ENCODE data around the gene OR8B4.
"Not testable (repeated sequence)": the region's sequence is repeated elsewhere in the genome, so short reads cannot be mapped to it uniquely, and the experiment has no call there.

OR8B4 gene

DNA sequence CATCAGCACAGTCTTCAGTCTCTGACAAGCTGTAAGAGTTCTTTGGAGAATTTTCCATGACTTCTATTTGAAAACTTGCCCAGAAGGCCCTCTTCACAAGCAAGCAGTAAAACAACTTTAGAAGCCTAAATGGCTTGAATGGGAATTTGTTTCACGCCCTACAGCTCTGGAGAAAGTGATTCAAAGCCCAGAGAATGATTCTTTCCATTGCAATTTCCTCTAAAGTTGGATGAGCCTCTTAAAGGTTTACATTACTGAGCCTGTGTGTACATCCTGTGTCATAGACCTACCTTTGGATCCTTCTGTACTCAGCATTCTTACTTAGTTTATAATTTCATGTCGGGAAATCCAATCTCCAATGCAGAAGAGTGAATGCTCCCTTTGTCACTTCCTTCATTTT, 19.1 kb downstream of the OR8B4 start:
- no peak for DNase-seq

- DNase-seq: not testable (repeated sequence)
These were observed 21.5 kb downstream of the OR8B4 start for GRCh38 chr11:124403186-124403585.

DNA sequence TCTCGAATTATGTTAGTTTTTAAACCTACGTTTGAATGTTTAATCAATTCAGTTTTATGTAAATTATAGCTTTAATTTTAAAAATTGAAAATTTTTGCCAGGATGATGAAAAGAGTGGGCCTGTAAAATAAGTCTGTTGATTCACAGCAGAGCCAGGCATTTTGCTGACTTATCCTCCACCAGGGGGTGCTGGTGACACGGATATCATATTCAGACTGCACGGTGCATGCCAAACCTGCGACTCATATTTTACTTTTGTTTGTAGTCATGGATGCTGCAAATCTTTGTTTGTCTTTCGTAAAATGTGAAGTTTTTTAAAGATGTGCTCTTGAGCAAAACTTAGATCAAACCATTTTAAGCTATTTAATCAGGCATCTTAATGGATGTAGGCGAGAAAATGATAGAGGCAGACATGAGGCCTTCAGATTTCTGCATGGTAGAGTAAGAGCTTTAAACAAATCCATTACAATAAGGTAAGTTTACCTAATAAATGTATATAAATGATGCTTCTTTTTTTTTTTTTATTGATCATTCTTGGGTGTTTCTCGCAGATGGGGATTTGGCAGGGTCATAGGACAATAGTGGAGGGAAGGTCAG, 22.2 kb downstream of the OR8B4 start:
- peak in 2 of 4 experiments; percentile 3 to 7 for DNase-seq

GRCh38 chr11:124398924-124399323, 25.7 kb downstream of the OR8B4 start, which contains the start of gene OR8B3:
Gene OR8B3 (minus strand): TSS chr11:124399024. CDS start chr11:124397351, 1,673 bp downstream.
- DNase-seq: no peak

DNA sequence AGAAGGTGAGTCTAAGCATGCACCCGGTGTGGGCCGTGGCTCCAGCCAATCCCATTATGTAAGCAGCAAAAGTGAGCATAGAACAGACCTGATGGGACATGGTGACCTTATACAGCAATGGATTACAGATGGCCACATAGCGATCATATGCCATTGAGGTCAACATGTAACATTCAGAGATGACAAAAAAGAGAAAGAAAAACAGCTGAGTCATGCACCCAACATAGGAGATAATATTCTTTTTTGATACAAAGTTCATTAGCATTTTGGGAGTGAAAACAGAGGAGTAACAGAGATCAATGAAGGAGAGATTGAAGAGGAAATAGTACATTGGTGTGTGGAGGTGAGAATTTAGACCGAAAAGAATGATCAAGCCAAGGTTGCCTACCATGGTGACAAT, 27.8 kb downstream of the OR8B4 start:
- not testable (repeated sequence) for DNase-seq

GRCh38 chr11:124394408-124394807, 30.3 kb downstream of the OR8B4 start:
- DNase-seq: no peak

DNA sequence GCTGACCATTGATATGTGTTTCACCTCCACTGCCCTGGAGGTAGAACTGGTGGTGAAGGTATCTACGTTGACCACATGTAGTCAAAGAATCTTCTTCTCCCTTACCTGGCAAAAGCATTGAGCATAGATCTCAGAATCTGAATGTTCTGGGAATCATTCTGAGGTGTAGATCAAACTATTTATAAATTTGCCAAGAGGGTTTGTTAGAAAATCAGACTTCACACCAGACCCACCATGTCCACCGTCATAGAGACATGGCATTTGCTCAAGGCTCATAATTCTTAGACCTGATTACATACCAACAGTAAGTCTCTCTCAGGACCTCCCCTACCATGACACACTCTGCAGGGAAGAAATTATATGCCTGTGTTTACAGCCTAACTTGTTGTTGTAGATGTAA, 40.3 kb downstream of the OR8B4 start, which contains the start of gene OR8B2:
OR8B2 (minus strand) TSS at position 101 of the 400 bp plus-strand sequence. CDS start 1,156 bp downstream, outside the sequence.
- DNase-seq: no peak

DNA sequence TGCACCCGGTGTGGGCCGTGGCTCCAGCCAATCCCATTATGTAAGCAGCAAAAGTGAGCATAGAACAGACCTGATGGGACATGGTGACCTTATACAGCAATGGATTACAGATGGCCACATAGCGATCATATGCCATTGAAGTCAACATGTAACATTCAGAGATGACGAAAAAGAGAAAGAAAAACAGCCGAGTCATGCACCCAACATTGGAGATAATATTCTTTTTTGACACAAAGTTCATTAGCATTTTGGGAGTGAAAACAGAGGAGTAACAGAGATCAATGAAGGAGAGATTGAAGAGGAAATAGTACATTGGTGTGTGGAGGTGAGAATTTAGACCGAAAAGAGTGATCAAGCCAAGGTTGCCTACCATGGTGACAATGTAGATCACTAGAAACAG, 41.8 kb downstream of the OR8B4 start:
- not testable (repeated sequence) for DNase-seq

GRCh38 chr11:124380585-124380984, 44.1 kb downstream of the OR8B4 start:
- no peak for DNase-seq

- no peak for DNase-seq
These were observed 48.4 kb downstream of the OR8B4 start for GRCh38 chr11:124376280-124376679.
